Thoracic aorta (tissue), 2 donors: ENCODE results near the gene MLXIPL. TPM values are rescaled to one million over a fixed set of nuclear protein-coding genes. Genes with fewer than 3 reads are reported as not detected.

Source experiments
- ATAC-seq: fragments of 150-250 bp; one replicate; pipeline ENCODE4 v1.8.0; 2017; ENCODE audit warnings: low read depth; ENCODE audit not compliant: insufficient number of reproducible peaks, low FRiP score
- DNase-seq: peaks from one replicate; pipeline ENCODE4 v3.0.0-alpha.2; 2020; ENCODE audit warnings: low spot score
- H3K27ac ChIP-seq, 2 donors: fragments of 200-600 bp; sonication (generic); 1 replicate in 1 of 2; 2 replicates in 1 of 2; pipeline ENCODE4 v1.5.1; 2016; ENCODE audit warnings: mild to moderate bottlenecking in 2 of 2, moderate library complexity in 2 of 2
- H3K27me3 ChIP-seq: fragments of 200-600 bp; sonication (generic); replicated peaks from 2 replicates; pipeline ENCODE4 v1.6.0; 2016; ENCODE audit warnings: mild to moderate bottlenecking; ENCODE audit not compliant: insufficient read depth
- H3K36me3 ChIP-seq: fragments of 200-600 bp; sonication (generic); one replicate; pipeline ENCODE4 v1.5.1; 2016
- H3K4me1 ChIP-seq, 2 donors: fragments of 200-600 bp; sonication (generic); 1 replicate in 1 of 2; 2 replicates in 1 of 2; pipeline versions ENCODE4 v1.5.1 to v1.6.0; 2016; ENCODE audit warnings: low read depth in 2 of 2, mild to moderate bottlenecking in 1 of 2; ENCODE audit not compliant: control insufficient read depth in 1 of 2
- H3K4me3 ChIP-seq: fragments of 200-600 bp; sonication (generic); 2 replicates; pipeline ENCODE4 v1.5.1; 2016; ENCODE audit warnings: mild to moderate bottlenecking
- H3K9me3 ChIP-seq: fragments of 200-600 bp; sonication (generic); 2 replicates; pipeline ENCODE4 v1.5.1; 2016
- total RNA-seq, 2 donors: library from RNA; depleted of rRNA; stranded (reverse); fragments of >200 nt; gene quantifications; one replicate each; pipeline versions ENCODE4 v1.1.0 to v1.2.3, GENCODE V29; 2016
- TF ChIP-seq, protein P1 (sequence below): fragments of 200-600 bp; sonication (generic); IDR thresholded peaks from one replicate; pipeline ENCODE4 v1.5.1; 2019; ENCODE audit warnings: antibody characterized with exemption

MLXIPL gene
- total RNA-seq, 2 donors from 2014 or later: 6.4 to 36.4 TPM

DNA sequence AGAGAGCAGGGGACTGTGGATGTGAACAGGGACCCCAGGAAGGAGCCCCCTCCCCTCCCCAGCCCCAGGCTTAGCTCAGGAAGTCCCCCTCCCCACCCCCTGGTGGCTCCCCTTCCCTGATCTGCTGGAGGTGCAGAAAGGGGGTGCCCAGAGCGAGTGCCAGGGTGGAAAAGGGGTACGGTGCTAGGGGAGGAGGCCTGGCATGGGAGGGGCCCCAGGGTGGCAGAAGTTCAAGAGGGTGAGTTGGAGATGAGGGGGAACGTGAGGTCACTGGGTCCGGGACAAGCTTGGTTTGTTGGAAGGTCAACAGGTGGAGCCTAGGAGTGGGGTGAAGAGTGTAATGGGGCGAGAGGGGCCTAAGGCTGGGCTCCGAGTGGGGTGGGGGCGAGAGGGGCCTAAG lies 24.4 kb downstream of the MLXIPL start:
- no peak overlapping the region for H3K4me3 ChIP-seq
- no peak overlapping the region for H3K27ac ChIP-seq
- H3K36me3 ChIP-seq: no peaks in the 10 kb centered on the region
- DNase-seq: no peak
- H3K9me3 ChIP-seq: no peaks in the 10 kb centered on the region
- H3K27me3 ChIP-seq: no peaks in the 10 kb centered on the region
- H3K4me1 ChIP-seq: no peaks in the 10 kb centered on the region
- ATAC-seq: no peak
- TF ChIP-seq, protein P1, sequence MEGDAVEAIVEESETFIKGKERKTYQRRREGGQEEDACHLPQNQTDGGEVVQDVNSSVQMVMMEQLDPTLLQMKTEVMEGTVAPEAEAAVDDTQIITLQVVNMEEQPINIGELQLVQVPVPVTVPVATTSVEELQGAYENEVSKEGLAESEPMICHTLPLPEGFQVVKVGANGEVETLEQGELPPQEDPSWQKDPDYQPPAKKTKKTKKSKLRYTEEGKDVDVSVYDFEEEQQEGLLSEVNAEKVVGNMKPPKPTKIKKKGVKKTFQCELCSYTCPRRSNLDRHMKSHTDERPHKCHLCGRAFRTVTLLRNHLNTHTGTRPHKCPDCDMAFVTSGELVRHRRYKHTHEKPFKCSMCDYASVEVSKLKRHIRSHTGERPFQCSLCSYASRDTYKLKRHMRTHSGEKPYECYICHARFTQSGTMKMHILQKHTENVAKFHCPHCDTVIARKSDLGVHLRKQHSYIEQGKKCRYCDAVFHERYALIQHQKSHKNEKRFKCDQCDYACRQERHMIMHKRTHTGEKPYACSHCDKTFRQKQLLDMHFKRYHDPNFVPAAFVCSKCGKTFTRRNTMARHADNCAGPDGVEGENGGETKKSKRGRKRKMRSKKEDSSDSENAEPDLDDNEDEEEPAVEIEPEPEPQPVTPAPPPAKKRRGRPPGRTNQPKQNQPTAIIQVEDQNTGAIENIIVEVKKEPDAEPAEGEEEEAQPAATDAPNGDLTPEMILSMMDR: no peak

DNA sequence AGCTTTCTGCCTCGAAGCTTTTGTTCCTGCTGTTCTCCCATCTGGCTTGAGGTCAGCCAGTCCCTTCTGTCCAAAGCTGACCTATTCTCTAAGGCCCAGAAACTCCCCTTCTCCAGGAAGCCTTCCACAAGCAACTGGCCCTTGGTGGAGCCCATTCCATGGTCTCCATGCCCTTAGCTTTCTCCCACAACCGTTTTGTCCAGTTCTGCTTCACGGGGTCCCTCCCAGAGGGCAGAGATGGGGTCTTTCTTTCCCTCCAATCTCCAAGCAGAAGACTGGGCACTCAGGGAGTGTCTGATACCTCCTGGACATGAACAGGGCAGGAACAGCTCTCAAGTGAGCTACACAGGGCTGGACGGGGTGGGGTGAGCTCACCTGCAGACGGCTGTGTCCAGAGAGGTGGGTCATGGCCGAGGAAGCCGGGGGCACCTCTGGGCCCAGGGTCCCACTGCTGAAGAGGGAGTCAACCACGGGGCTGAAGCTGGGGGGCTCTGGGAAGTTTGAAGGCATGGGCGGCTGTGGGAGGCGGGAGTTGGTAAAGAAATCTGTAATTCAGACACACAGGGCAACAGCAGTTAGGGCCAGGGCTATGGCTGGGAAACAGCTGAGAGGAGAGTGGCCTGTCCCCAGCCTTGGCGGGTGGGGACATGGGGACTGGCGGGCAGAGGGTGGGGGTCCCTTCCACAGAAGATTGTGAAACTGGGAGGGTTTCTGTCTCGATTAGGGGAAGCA lies 25.0 kb downstream of the MLXIPL start:
- Histone ChIP-seq H3K27me3 (no peaks in the 10 kb centered on the region), H3K9me3 (no peaks in the 10 kb centered on the region), H3K4me3 (no peak overlapping the region), H3K4me1 (no peaks in the 10 kb centered on the region), H3K36me3 (no peaks in the 10 kb centered on the region), H3K27ac (no peak overlapping the region)
- ATAC-seq: no peak
- no peak for DNase-seq
- TF ChIP-seq, protein P1: no peak

DNA sequence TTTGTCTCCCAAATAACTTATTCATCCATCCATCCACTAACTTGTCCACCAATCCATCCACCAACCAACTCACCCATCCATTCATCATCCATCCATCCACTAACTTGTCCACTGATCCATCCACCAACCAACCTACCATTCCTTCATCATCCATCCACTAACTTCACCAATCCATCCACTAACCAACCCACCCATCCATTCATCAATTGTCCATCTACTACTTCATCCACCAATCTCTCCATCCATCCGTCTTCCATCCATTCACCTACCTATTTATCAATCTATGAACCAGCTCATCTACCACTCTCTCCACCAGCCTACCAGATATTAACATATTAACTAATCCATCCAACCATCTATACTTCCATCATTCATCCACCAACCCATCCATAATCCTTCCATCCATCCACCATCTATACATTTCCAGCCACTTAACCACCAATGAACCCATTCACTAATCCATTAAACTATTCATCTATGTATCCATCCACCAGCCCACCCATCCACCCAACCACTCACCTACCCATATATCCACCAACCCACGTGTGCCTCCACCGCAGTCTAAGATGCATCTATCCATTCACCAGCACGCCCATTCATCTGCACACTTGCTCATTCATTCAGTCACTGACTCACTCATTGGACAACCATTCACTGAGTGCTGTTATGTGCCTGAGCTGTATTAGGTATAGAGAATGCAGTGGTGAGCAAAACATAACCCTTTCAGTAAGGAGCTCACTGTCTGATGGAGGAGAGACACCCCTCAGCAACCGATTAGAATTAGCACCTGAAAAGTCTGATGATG lies 26.1 kb downstream of the MLXIPL start:
- no peak overlapping the region for H3K4me3 ChIP-seq
- DNase-seq (no peak), ATAC-seq (no peak)
- H3K4me1 ChIP-seq: no peaks in the 10 kb centered on the region
- H3K27ac ChIP-seq: no peak overlapping the region
- TF ChIP-seq, protein P1: no peak
- no peaks in the 10 kb centered on the region for H3K36me3 ChIP-seq
- no peaks in the 10 kb centered on the region for H3K27me3 ChIP-seq
- no peaks in the 10 kb centered on the region for H3K9me3 ChIP-seq

DNA sequence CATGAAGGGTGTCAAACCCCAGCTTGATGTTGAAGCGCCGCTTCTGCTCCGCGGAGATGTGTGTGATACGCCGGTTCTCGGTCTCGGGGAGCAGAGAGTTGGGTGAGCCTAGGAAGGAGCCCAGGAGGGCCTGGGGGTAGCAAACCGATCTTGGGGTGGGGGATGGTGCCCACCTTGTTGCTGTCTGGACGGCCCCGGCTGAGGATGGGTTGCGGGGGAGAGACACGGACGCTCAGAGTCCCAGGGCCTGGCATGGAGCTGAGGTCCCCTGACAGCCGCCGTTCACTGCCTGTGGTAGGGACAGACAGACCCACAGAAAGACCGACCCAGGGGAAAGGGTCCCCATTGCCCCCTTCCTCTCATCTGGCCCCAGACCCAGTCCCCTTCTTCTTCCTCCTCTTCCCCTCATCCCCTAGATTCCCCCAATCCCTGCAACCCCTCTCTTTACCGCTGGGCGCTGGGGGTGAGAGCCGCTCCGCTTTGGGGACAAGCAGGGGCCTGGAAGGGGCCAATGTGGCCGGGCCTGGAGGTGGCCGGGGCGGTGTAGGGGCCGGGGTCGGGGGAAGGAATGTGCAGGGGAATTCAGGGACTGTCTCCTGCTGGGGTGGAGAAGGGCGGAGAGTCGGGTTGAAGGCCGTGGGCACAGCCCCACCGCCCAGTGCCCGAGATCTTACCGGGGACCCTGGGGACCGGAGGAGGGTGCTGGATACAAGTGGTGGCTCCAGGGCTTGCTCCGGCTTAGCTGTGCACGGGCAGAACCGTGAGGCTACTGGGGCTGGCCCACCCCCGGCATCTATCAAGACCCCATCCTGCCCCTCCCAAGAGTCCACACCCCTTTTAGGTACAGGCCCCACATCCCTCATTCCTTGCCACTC lies 27.9 kb downstream of the MLXIPL start:
- Histone ChIP-seq H3K27me3 (no peaks in the 10 kb centered on the region), H3K4me3 (no peak overlapping the region), H3K36me3 (no peaks in the 10 kb centered on the region), H3K4me1 (no peaks in the 10 kb centered on the region), H3K9me3 (no peaks in the 10 kb centered on the region), H3K27ac (no peak overlapping the region)
- TF ChIP-seq, protein P1: no peak
- no peak for DNase-seq
- no peak for ATAC-seq

DNA sequence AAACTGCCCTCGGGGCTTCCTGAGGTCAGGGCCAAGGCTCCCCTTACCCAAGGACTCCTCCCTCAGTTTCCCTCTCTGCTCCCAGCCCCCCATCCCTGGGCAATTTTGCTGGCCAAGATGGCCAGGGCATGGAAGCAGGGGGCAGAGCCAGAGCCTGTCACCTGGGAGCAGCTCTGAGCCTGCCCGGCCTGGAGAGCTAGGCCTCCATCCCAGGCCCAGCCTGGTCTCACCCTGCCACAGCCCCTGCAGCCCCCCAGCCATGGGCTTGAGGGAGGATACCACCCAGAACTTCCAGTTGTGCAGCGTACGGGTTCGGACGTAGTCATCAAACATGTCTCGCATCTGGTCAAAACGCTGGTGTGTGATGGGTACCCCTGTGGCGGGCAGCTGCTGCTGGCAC lies 29.0 kb downstream of the MLXIPL start:
- ATAC-seq (no peak), DNase-seq (no peak)
- no peaks in the 10 kb centered on the region for H3K36me3 ChIP-seq
- TF ChIP-seq, protein P1: no peak
- H3K4me3 ChIP-seq: no peak overlapping the region
- no peaks in the 10 kb centered on the region for H3K27me3 ChIP-seq
- no peaks in the 10 kb centered on the region for H3K9me3 ChIP-seq
- no peak overlapping the region for H3K27ac ChIP-seq
- H3K4me1 ChIP-seq: no peaks in the 10 kb centered on the region
